Measurements from ENCODE around the gene ATP6V0A4.
"Not testable (repeated sequence)": the region's sequence is repeated elsewhere in the genome, so short reads cannot be mapped to it uniquely, and the experiment has no call there.

The ATP6V0A4 gene

GRCh38 chr7:138748666-138749065, 49.3 kb downstream of the ATP6V0A4 start:
- DNase-seq: no peak

DNA sequence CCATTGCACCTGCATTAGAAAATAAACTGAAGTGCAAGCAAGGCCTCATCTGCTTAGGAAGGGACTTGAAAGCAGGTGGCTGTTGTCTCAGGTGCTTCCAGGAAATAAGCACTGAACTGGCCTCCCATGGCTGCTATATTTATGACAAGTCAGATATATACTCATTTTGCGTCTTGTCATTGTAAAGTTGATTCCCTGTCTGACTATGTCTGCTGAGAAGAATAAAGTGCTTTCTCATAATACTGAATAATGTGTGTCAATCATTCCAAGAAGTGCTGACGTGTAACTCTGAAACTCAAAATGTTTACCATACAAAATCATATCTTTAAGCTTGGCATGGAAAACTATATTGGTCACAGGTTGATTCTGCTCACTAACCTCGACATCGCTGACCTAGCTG, 51.9 kb downstream of the ATP6V0A4 start:
- no peak for DNase-seq

- DNase-seq: no peak
Measured at GRCh38 chr7:138745189-138745588, 52.8 kb downstream of the ATP6V0A4 start.

DNA sequence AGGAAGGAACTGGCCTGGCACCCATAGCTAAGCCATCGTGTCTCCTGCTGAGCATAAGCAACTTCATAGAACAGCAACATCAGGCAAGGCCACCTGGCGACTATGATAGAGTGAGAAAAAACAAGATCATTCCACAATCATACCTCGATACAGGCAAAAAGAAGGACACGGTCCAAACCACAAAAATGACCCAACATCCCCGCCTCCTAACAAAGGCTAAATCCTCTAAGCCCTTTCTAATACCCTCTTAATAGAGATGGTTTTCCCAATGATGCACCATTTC, 56.6 kb downstream of the ATP6V0A4 start:
- DNase-seq: no peak

DNA sequence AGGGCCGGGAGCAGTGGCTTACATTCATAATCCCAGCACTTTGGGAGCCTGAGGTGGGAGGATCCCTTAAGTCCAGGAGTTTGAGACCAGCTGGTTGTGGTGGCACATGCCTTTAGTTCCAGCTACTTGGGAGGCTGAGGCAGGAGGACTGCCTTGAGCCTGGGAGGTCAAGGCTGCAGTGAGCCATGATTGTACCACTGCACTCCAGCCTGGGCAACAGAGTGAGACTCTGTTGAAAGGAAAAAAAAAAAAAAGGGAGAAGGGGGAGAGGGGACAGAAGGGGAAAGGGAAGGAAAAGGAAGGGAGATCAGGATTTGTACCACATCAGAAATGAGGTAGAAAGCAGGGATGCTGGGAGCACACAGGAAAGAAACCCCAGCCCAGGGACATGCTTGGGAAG, 58.1 kb downstream of the ATP6V0A4 start:
- no peak for DNase-seq

GRCh38 chr7:138738551-138739335, 59.3 kb downstream of the ATP6V0A4 start:
- DNase-seq: peak; percentile 80 to 84

DNA sequence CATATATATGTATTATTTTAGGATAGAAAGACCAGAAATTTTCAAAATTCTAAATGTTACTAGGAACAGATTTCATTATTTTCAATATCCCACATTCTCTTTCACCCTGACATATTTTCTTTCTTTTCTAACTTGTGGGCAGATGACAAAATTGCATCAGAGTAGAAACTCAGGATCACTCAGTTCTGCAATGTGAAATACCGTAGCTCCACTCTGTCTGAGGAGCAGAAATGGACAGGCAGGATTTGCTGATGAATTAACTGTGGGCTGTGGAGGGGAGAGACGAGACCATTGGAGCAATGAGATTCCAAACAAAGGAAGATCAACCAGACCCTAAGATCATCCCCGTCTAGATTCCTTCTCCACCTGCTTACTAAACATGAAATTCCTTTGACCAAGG, 59.9 kb downstream of the ATP6V0A4 start:
- no peak for DNase-seq

GRCh38 chr7:138735399-138735798, 62.6 kb downstream of the ATP6V0A4 start:
- DNase-seq: no peak

DNA sequence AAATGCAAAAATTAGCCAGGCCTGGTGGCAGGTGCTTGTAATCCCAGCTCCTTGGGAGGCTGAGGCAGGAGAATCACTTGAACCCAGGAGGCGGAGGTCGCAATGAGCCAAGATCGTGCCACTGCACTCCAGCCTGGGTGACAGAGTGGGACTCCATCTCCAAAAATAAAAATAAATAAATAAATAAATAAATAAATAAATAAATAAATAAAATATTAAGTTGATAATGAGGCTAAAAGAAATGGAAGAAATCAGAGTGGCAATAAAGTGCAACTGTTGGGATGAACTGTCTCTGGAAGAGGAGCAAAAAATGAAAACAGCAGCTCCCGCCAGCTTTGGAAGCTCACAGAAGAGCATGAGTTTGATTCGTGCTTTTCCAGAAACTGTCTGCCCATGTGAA, 66.3 kb downstream of the ATP6V0A4 start:
- not testable (repeated sequence) for DNase-seq

- DNase-seq: no peak
Measured at GRCh38 chr7:138729444-138729843, 68.6 kb downstream of the ATP6V0A4 start.

- DNase-seq: no peak
Measured at GRCh38 chr7:138727336-138728099, 70.5 kb downstream of the ATP6V0A4 start.

- DNase-seq: no peak
Measured at GRCh38 chr7:138726288-138726687, 71.7 kb downstream of the ATP6V0A4 start.

DNA sequence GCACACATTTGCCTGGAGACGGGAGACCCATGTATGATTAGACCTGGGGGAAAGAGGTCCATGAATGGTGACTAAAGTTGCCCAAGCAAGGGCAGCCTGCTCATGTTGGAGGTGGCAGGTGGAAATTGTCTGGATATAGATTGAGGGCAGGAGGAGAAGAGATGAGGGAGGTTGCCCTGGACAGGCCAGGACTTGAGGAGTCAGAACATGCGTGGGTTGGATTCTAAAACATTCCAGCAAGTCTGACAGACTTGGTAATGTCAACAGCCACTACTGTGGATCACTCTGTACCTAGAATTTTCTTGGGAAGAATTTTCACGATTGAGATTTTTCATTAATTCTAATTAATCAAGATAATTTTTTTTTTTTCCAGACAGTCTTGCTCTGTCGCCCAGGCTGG, 77.7 kb downstream of the ATP6V0A4 start:
- no peak for DNase-seq

GRCh38 chr7:138716889-138717288, 81.1 kb downstream of the ATP6V0A4 start:
- DNase-seq: no peak

DNA sequence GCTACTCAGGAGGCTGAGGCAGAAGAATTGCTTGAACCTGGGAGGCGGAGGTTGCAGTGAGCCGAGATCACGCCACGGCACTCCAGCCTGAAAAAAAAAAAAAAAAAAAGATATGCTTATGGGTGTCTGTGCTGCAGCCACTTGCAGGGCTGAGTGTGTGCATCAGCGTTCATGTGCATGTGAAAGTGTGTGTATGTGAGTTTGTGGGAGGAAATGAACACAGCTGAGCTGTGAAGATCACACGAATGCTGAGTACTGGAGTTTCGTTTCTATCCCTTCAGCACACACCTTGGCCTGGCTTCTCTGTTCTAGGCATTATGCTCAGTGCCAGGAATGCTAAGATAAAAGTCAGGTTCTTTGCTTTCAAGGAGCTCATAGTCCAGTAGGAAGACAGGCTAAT, 84.8 kb downstream of the ATP6V0A4 start:
- no peak for DNase-seq

- no peak for DNase-seq
Measured at GRCh38 chr7:138712652-138713051, 85.3 kb downstream of the ATP6V0A4 start.

DNA sequence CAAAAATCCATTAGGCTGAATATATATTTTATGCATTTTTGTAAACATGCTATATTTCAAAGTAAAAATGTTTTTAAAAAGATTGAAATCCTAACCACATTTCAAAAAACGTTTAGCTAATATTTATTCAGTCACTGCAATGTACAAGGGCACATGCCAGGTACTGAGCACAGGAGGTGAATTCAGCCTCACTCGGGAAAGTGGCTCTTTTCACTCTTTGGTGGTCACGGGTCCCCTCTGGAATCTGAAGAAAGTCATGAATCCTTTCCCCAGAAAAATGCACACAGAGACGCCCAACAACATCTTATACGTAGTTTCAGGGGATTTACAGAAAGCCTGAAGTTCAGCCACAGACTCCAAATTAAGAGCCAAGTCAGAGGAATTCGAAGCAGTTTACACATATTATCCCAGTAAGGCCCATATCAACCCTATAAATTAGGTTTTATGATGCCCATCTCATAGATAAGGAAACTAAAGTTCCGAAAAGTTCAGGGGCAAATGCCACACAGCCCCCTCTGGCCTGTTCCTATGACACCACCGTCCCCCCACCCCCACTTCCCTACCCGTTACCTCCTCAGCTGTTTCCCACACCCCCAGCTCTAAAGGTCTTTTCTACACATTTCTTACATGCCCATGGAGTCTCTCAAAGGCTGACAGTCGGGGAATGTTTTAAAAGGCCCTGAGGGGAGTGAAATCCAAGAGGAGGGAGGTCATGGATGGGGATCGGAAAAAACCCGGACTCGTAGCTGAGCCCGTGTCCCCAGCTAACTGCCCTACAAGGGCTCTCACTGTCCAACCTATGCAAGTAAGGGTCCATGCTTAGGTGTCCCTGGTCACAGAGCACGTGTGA, 87.2 kb downstream of the ATP6V0A4 start:
- DNase-seq: no peak

- no peak for DNase-seq
Measured at GRCh38 chr7:138705167-138705566, 92.8 kb downstream of the ATP6V0A4 start.

- no peak for DNase-seq
Measured at GRCh38 chr7:138701537-138701923, 96.5 kb downstream of the ATP6V0A4 start.

DNA sequence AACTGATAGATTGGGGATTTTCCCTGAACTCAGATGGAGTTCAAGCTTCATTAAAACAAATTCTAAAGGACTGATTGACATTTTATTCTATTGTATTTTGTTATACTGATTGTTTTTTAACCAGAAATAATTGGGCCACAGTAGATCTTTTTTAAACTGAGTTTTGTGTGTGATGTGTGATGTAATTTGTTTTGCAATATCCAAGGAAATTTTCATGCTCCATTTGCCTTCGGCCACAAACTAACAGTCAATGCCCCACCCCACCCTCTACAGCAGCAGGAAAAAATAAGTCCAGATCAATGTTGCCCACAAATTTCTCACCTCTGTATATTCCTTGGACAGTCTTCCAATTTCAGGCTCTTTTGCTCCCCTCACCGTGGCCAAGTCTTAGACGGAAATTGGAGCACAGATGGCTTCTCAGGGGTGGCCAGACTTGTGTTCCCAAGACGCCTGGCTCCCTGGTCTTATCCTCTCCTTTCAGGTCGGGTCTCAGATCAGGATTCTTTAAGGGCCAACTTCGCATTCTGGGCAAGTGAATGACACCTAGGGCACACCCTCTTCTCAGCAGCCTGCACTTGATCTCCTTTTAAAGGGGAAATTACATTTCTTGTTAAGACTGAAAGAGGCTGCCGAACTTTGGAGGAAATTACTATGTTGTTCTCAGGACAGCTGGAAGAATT, 97.0 kb downstream of the ATP6V0A4 start, which contains the start of gene SVOPL:
SVOPL (minus strand) TSS at position 506 of the 680 bp plus-strand sequence. CDS start 22,317 bp downstream, outside the sequence.
- no peak for DNase-seq

- DNase-seq: no peak
Measured at GRCh38 chr7:138699661-138700060, 98.3 kb downstream of the ATP6V0A4 start.

DNA sequence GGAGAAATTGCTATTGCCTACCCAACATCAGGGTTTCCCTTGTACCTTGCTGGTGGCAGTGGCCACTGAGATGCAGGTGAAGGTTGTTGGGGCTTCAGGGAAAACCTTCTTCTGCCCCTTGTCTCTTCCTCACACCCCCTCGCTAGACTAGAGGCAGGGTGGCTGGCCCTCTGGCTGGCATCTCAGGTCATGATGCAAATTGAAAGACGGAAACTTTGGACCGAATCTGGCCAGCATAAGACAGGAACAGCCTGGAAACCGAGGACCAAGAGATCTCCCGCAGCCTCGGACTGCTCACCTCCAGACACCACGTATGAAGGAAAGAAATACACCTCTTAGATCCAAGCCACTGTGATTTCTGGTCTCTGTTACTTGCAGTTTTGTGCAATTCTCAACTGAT, 99.7 kb downstream of the ATP6V0A4 start:
- no peak for DNase-seq
